Endothelial cell (in vitro differentiated cells): ENCODE measurements around the gene DDX28. TPM values are rescaled to one million over a fixed set of nuclear protein-coding genes. Genes with fewer than 3 reads are reported as not detected.

Experiments
- DNase-seq: peaks from one replicate; pipeline ENCODE4 v3.0.0; 2021; ENCODE audit warnings: low spot score
- H3K27ac Mint-ChIP-seq: one replicate; pipeline ENCODE4 v1.8.0; 2021; ENCODE audit warnings: mixed read lengths, inconsistent platforms; ENCODE audit not compliant: unreplicated experiment
- H3K27me3 Mint-ChIP-seq: one replicate; pipeline ENCODE4 v1.8.0; 2021; ENCODE audit warnings: mild to moderate bottlenecking, moderate library complexity, mixed read lengths, inconsistent platforms; ENCODE audit not compliant: unreplicated experiment
- H3K36me3 Mint-ChIP-seq: one replicate; pipeline ENCODE4 v1.8.0; 2021; ENCODE audit warnings: mild to moderate bottlenecking, low read depth, mixed read lengths, inconsistent platforms; ENCODE audit not compliant: unreplicated experiment
- H3K4me1 Mint-ChIP-seq: one replicate; pipeline ENCODE4 v1.8.0; 2021; ENCODE audit warnings: mild to moderate bottlenecking, mixed read lengths, inconsistent platforms; ENCODE audit not compliant: unreplicated experiment
- H3K4me3 Mint-ChIP-seq: one replicate; pipeline ENCODE4 v1.8.0; 2021; ENCODE audit warnings: mild to moderate bottlenecking, mixed read lengths, inconsistent platforms; ENCODE audit not compliant: unreplicated experiment
- H3K9me3 Mint-ChIP-seq: one replicate; pipeline ENCODE4 v1.8.0; 2021; ENCODE audit warnings: mixed read lengths, inconsistent platforms; ENCODE audit not compliant: unreplicated experiment
- CTCF ChIP-seq: fragments of 200-600 bp; sonication (generic); IDR thresholded peaks from one replicate; pipeline ENCODE4 v1.5.0; 2021; ENCODE audit warnings: antibody characterized with exemption; ENCODE audit not compliant: unreplicated experiment
- long read RNA-seq: library from polyadenylated mRNA; unstranded; transcript quantifications from one replicate; pipeline ENCODE4 v2.0.0, GENCODE V29; 2020; ENCODE audit not compliant: unreplicated experiment
- total RNA-seq: library from RNA; stranded (reverse); fragmentation: NEBNext Ultra II Directional; extraction: Animal tissue kit (Norgen Biotek cat#: 25700); gene quantifications from one replicate; pipeline ENCODE4 v1.2.1, GENCODE V29; 2021; ENCODE audit not compliant: unreplicated experiment

Gene DDX28
- total RNA-seq, result 10.3 TPM
- long read RNA-seq, transcript DDX28-201 (1 exons, 2,169 nt), result major isoform, 14 of 14 reads
- long read RNA-seq, partial matches to known transcripts, result 0 of 14 reads
- long read RNA-seq, other reads (novel, unspliced or antisense), result 0 of 14 reads

DNA sequence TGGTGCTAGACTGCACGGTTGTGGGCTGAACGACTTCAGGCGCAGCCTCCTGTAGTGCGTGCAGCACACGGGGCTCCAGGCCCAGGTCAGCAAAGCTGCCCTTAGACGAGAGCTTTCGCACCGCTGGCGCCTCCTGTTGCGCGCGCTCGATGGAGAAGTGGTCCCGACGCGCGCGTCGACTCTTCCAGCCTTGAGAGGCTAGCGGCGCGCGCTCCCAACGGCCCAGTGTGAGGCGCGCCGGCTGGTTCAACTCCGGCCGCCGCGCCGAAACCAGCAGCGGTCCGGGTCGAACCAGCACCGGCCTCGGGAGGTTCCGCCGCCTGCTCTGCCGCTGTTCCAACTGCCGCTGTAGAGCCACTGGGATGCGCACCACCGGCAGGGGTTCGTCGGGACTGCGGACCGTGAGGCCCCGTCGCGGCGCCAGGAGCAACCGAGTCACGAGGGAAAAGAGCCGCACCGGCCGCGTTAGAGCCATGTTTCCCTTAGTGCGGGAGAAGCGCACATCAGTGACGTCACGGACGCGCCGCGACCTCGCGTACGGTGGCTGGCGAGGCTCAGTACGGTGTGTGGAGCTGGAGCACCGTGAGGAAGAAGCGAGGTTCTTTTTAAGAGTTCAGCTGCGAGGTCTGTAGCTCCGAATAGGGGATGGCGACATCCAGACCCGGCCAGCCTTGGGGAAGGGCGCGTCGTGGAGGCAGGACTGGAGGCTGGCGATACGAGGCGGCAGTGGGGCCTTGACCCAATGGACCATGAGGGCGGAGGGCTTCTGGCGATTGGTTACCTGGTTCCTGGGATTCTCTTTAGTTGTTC, at the start of gene DDX28, which contains the start of gene DUS2:
Gene DDX28 (minus strand): TSS at position 505 of the 810 bp plus-strand sequence. CDS start 30 bp downstream, at position 475.
Gene DUS2 (plus strand): TSS at position 557 of the 810 bp plus-strand sequence. CDS start 14,740 bp downstream, outside the sequence.
- H3K27me3 Mint-ChIP-seq, result peaks cover 1% of the 10 kb centered on the region
- H3K4me3 Mint-ChIP-seq, result peak within 1 kb of the TSS; percentile 100
- DNase-seq, result peak; percentile 90
- peak within 1 kb of the TSS; percentile 98 for H3K27ac Mint-ChIP-seq
- H3K36me3 Mint-ChIP-seq, result peaks cover 6% of the 10 kb centered on the region
- no peaks in the 10 kb centered on the region for H3K9me3 Mint-ChIP-seq
- TF ChIP-seq CTCF, result no peak
- H3K4me1 Mint-ChIP-seq, result peaks cover 14% of the 10 kb centered on the region

GRCh38 chr16:68072038-68072695, 49.1 kb upstream of the DDX28 start:
- no peaks in the 10 kb centered on the region for H3K9me3 Mint-ChIP-seq
- H3K36me3 Mint-ChIP-seq, result peaks cover 27% of the 10 kb centered on the region
- no peak overlapping the region for H3K27ac Mint-ChIP-seq
- TF ChIP-seq CTCF, result no peak
- no peak for DNase-seq
- peaks cover 4% of the 10 kb centered on the region for H3K4me1 Mint-ChIP-seq
- no peak overlapping the region for H3K4me3 Mint-ChIP-seq
- H3K27me3 Mint-ChIP-seq, result peaks cover 6% of the 10 kb centered on the region

DNA sequence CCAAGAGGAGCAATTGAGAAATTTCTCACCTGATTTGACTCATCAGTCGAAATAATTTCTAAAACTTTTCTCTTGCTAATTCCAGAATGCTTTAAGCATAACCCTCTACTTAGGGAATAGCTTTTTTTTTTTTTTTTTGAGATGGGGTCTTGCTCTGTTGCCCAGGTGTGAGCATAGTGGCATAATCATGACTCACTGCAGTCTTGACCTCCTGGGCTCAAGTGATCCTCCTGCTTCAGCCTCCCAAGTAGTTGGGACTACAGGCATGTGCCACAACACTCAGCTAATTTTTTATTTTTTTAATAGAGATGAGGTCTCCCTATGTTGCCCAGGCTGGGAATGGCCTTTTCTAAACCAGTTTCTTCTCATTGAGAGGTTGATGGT, 48.5 kb upstream of the DDX28 start:
- H3K27ac Mint-ChIP-seq, result no peak overlapping the region
- H3K27me3 Mint-ChIP-seq, result peaks cover 6% of the 10 kb centered on the region
- peaks cover 27% of the 10 kb centered on the region for H3K36me3 Mint-ChIP-seq
- H3K4me3 Mint-ChIP-seq, result no peak overlapping the region
- H3K4me1 Mint-ChIP-seq, result peaks cover 4% of the 10 kb centered on the region
- H3K9me3 Mint-ChIP-seq, result no peaks in the 10 kb centered on the region
- DNase-seq, result no peak
- no peak for TF ChIP-seq CTCF

DNA sequence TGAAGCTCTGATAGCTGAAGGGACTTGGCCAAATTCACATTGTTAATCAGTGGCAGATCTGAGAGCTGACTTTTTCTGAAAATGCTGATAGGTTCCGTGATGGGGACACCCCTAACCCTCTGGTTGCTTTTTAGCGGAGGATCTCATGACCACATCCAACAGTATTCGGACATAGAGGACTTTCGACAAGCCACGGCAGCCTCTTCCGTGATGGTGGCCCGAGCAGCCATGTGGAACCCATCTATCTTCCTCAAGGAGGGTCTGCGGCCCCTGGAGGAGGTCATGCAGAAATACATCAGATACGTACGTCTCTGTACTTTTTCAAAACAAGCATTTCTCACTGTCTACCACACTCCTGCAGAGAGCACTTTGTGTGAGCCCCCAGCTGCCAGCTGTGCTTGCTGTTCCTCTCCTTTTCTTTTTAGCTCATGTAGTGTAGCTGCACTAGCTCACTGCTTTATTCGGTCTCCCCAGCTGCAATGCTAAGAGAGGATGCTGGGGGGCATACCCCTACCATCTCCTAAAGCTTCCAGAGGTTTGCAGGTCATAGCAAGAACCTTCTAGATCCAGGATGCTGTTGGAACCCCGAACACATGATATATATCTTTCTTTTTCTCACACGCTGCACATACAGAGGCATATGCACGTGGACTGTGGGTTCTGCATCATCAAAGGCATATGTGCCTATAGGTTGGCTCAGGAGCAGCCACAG, 47.9 kb upstream of the DDX28 start:
- no peak overlapping the region for H3K27ac Mint-ChIP-seq
- no peak for DNase-seq
- H3K9me3 Mint-ChIP-seq, result no peaks in the 10 kb centered on the region
- no peak overlapping the region for H3K4me3 Mint-ChIP-seq
- no peak for TF ChIP-seq CTCF
- H3K36me3 Mint-ChIP-seq, result peaks cover 31% of the 10 kb centered on the region
- peaks cover 6% of the 10 kb centered on the region for H3K27me3 Mint-ChIP-seq
- peaks cover 4% of the 10 kb centered on the region for H3K4me1 Mint-ChIP-seq
